SJCRH30 (cell line): Measurements from ENCODE around the gene LKAAEAR1. TPM values are rescaled to one million over a fixed set of nuclear protein-coding genes. Genes with fewer than 3 reads are reported as not detected.
"Not testable (repeated sequence)": the region's sequence is repeated elsewhere in the genome, so short reads cannot be mapped to it uniquely, and the experiment has no call there.

Experiments used
- DNase-seq, 2 experiments: peaks; one replicate each; pipeline ENCODE4 v3.0.0-alpha.2; 2015 to 2020
- H3K27ac ChIP-seq: fragments of 250-450 bp; sonication (Bioruptor Pico); 2 replicates; pipeline ENCODE4 v1.5.1; 2020; ENCODE audit warnings: mild to moderate bottlenecking, moderate library complexity
- H3K27me3 ChIP-seq: fragments of 250-450 bp; sonication (Bioruptor Pico); 2 replicates; pipeline ENCODE4 v1.5.1; 2020; ENCODE audit warnings: mild to moderate bottlenecking, moderate library complexity
- H3K36me3 ChIP-seq: fragments of 250-450 bp; sonication (Bioruptor Pico); 2 replicates; pipeline ENCODE4 v1.5.1; 2020; ENCODE audit warnings: mild to moderate bottlenecking, moderate library complexity
- H3K4me1 ChIP-seq: fragments of 250-450 bp; sonication (Bioruptor Pico); 2 replicates; pipeline ENCODE4 v1.5.1; 2020; ENCODE audit warnings: mild to moderate bottlenecking, moderate library complexity
- H3K4me3 ChIP-seq: fragments of 250-450 bp; sonication (Bioruptor Pico); 2 replicates; pipeline ENCODE4 v1.5.1; 2020; ENCODE audit warnings: mild to moderate bottlenecking, moderate library complexity
- H3K9me3 ChIP-seq: fragments of 250-450 bp; sonication (Bioruptor Pico); replicated peaks from 2 replicates; pipeline ENCODE4 v1.5.1; 2020; ENCODE audit warnings: mild to moderate bottlenecking, moderate library complexity
- total RNA-seq: library from RNA; depleted of rRNA; stranded (reverse); fragments of >200 nt; shearing (Covaris generic); gene quantifications from 2 replicates; pipeline ENCODE4 v1.2.3, GENCODE V29; 2014

LKAAEAR1 gene
- total RNA-seq, 1 experiment from 2014 or later: not detected

GRCh38 chr20:64095927-64096326 is 11.7 kb upstream of the LKAAEAR1 start:
- Histone ChIP-seq H3K36me3 (no peaks in the 10 kb centered on the region), H3K27me3 (peaks cover 24% of the 10 kb centered on the region), H3K27ac (no peak overlapping the region), H3K4me3 (no peak overlapping the region), H3K4me1 (no peaks in the 10 kb centered on the region), H3K9me3 (no peaks in the 10 kb centered on the region)
- no peak for DNase-seq

GRCh38 chr20:64095455-64095854 is 11.3 kb upstream of the LKAAEAR1 start:
- no peak for DNase-seq
- H3K27me3 ChIP-seq: peaks cover 21% of the 10 kb centered on the region

GRCh38 chr20:64093013-64093503 is 8.9 kb upstream of the LKAAEAR1 start:
- Histone ChIP-seq H3K4me3 (no peak overlapping the region), H3K27ac (no peak overlapping the region), H3K27me3 (peaks cover 17% of the 10 kb centered on the region), H3K36me3 (no peaks in the 10 kb centered on the region), H3K9me3 (no peaks in the 10 kb centered on the region), H3K4me1 (no peaks in the 10 kb centered on the region)
- DNase-seq: peak in 1 of 2 experiments; percentile 39

More at GRCh38 chr20:64095455-64095854, 11.3 kb upstream of the LKAAEAR1 start:
- Histone ChIP-seq H3K4me1 (no peaks in the 10 kb centered on the region), H3K27ac (no peak overlapping the region), H3K9me3 (no peaks in the 10 kb centered on the region), H3K36me3 (no peaks in the 10 kb centered on the region), H3K4me3 (no peak overlapping the region)

GRCh38 chr20:64092258-64093012 is 8.2 kb upstream of the LKAAEAR1 start:
- Histone ChIP-seq H3K9me3 (no peaks in the 10 kb centered on the region), H3K27ac (no peak overlapping the region), H3K4me1 (no peaks in the 10 kb centered on the region), H3K27me3 (peaks cover 17% of the 10 kb centered on the region), H3K36me3 (no peaks in the 10 kb centered on the region), H3K4me3 (no peak overlapping the region)
- DNase-seq: no peak

- Histone ChIP-seq H3K4me1 (no peaks in the 10 kb centered on the region), H3K9me3 (no peaks in the 10 kb centered on the region), H3K36me3 (no peaks in the 10 kb centered on the region), H3K27ac (no peak overlapping the region), H3K4me3 (no peak overlapping the region), H3K27me3 (peaks cover 17% of the 10 kb centered on the region)
- no peak for DNase-seq
Observed at GRCh38 chr20:64091770-64092169, 7.6 kb upstream of the LKAAEAR1 start.

GRCh38 chr20:64091340-64091739 is 7.1 kb upstream of the LKAAEAR1 start:
- Histone ChIP-seq H3K9me3 (0 out of 2 replicates have a peak, but pooled peaks cover 2% of the 10 kb centered on the region), H3K4me3 (no peak overlapping the region), H3K27ac (no peak overlapping the region), H3K36me3 (no peaks in the 10 kb centered on the region), H3K27me3 (peaks cover 19% of the 10 kb centered on the region), H3K4me1 (no peaks in the 10 kb centered on the region)
- no peak for DNase-seq

- no peak for DNase-seq
- H3K27ac ChIP-seq: no peak overlapping the region
- H3K27me3 ChIP-seq: peaks cover 29% of the 10 kb centered on the region
- no peak overlapping the region for H3K4me3 ChIP-seq
- 0 out of 2 replicates have a peak, but pooled peaks cover 4% of the 10 kb centered on the region for H3K9me3 ChIP-seq
- no peaks in the 10 kb centered on the region for H3K4me1 ChIP-seq
- no peaks in the 10 kb centered on the region for H3K36me3 ChIP-seq
Observed at GRCh38 chr20:64090165-64090564, 6.0 kb upstream of the LKAAEAR1 start.

- H3K4me1 ChIP-seq, H3K36me3 ChIP-seq, H3K4me3 ChIP-seq, H3K27ac ChIP-seq, DNase-seq, H3K9me3 ChIP-seq: not testable (repeated sequence)
- peaks cover 39% of the 10 kb centered on the region for H3K27me3 ChIP-seq
Observed at GRCh38 chr20:64088586-64088985, 4.4 kb upstream of the LKAAEAR1 start.

GRCh38 chr20:64087226-64087825 is 3.1 kb upstream of the LKAAEAR1 start:
- not testable (repeated sequence) for H3K4me3 ChIP-seq, H3K27ac ChIP-seq, DNase-seq, H3K9me3 ChIP-seq, H3K36me3 ChIP-seq, H3K4me1 ChIP-seq
- peaks cover 38% of the 10 kb centered on the region for H3K27me3 ChIP-seq

- Histone ChIP-seq H3K27ac (no peak overlapping the region), H3K27me3 (peaks cover 33% of the 10 kb centered on the region), H3K4me1 (peaks cover 7% of the 10 kb centered on the region; the same call in 1 of the 2 replicates), H3K36me3 (no peaks in the 10 kb centered on the region), H3K9me3 (0 out of 2 replicates have a peak, but pooled peaks cover 4% of the 10 kb centered on the region), H3K4me3 (no peak overlapping the region)
- DNase-seq: no peak
Observed at GRCh38 chr20:64086801-64087200, 2.6 kb upstream of the LKAAEAR1 start.

GRCh38 chr20:64084685-64085152 is 521 bp upstream of the LKAAEAR1 start:
- Histone ChIP-seq H3K27me3 (peaks cover 35% of the 10 kb centered on the region), H3K4me1 (peaks cover 9% of the 10 kb centered on the region; the same call in 1 of the 2 replicates), H3K36me3 (no peaks in the 10 kb centered on the region), H3K27ac (no peak overlapping the region), H3K9me3 (0 out of 2 replicates have a peak, but pooled peaks cover 4% of the 10 kb centered on the region), H3K4me3 (no peak overlapping the region)
- DNase-seq: no peak

- peak; percentile 46 to 54 for DNase-seq
- Histone ChIP-seq H3K9me3 (0 out of 2 replicates have a peak, but pooled peaks cover 4% of the 10 kb centered on the region), H3K4me3 (no peak overlapping the region), H3K27me3 (peaks cover 35% of the 10 kb centered on the region), H3K4me1 (peaks cover 13% of the 10 kb centered on the region), H3K36me3 (no peaks in the 10 kb centered on the region), H3K27ac (no peak overlapping the region)
Observed at GRCh38 chr20:64083378-64083803, 807 bp downstream of the LKAAEAR1 start.

GRCh38 chr20:64082820-64083377 is 1.3 kb downstream of the LKAAEAR1 start:
- Histone ChIP-seq H3K4me1 (peaks cover 18% of the 10 kb centered on the region), H3K36me3 (no peaks in the 10 kb centered on the region), H3K4me3 (no peak overlapping the region), H3K9me3 (0 out of 2 replicates have a peak, but pooled peaks cover 4% of the 10 kb centered on the region), H3K27me3 (peaks cover 35% of the 10 kb centered on the region), H3K27ac (no peak overlapping the region)
- no peak for DNase-seq

- Histone ChIP-seq H3K36me3 (no peaks in the 10 kb centered on the region), H3K4me1 (peaks cover 21% of the 10 kb centered on the region), H3K27ac (no peak overlapping the region), H3K4me3 (no peak overlapping the region), H3K9me3 (0 out of 2 replicates have a peak, but pooled peaks cover 4% of the 10 kb centered on the region), H3K27me3 (peaks cover 35% of the 10 kb centered on the region)
- DNase-seq: no peak
Observed at GRCh38 chr20:64082126-64082731, 2.0 kb downstream of the LKAAEAR1 start.
